Right lobe of liver (tissue), 6 donors: ENCODE measurements around the gene ENTPD1. TPM values are rescaled to one million over a fixed set of nuclear protein-coding genes. Genes with fewer than 3 reads are reported as not detected.
"Not testable (repeated sequence)": the region's sequence is repeated elsewhere in the genome, so short reads cannot be mapped to it uniquely, and the experiment has no call there.

ENCODE experiments used
- ATAC-seq, 4 donors: fragments of 200-7000 bp; cut with Tn5 transposase; one replicate each; pipeline ENCODE4 v1.9.1; 2020; ENCODE audit warnings: mild to moderate bottlenecking in 4 of 4, moderate library complexity in 4 of 4
- DNase-seq, 3 donors: peaks; one replicate each; pipeline ENCODE4 v3.0.0-alpha.2; 2020
- H3K27ac ChIP-seq, 3 donors: fragments of 200-600 bp; one replicate each; pipeline ENCODE4 v1.8.0; 2022
- H3K27me3 ChIP-seq, 2 donors: fragments of 200-600 bp; one replicate each; pipeline ENCODE4 v1.8.0; 2022
- H3K36me3 ChIP-seq, 4 donors: fragments of 200-600 bp; sonication (generic) in 1 of 4; one replicate each; pipeline versions ENCODE4 v1.5.1 to v1.8.0; 2017 to 2022; ENCODE audit warnings: control low read depth in 1 of 4
- H3K4me1 ChIP-seq, 4 donors: fragments of 200-600 bp; sonication (generic) in 1 of 4; one replicate each; pipeline versions ENCODE4 v1.5.1 to v1.8.0; 2017 to 2022; ENCODE audit warnings: control low read depth in 1 of 4
- H3K4me3 ChIP-seq, 3 donors: fragments of 200-600 bp; one replicate each; pipeline ENCODE4 v1.8.0; 2022
- H3K9me3 ChIP-seq, 4 donors: fragments of 200-600 bp; sonication (generic) in 1 of 4; one replicate each; pipeline versions ENCODE4 v1.5.1 to v1.8.0; 2017 to 2022; ENCODE audit warnings: control low read depth in 1 of 4
- POLR2A ChIP-seq: fragments of 450-650 bp; IDR thresholded peaks from one replicate; pipeline ENCODE4 v1.6.1; 2017; ENCODE audit warnings: antibody characterized with exemption, mild to moderate bottlenecking
- WGBS: methylation state at CpG from one replicate; pipeline ENCODE4 v1.1.6; 2018; ENCODE audit warnings: low coverage, low lambda C conversion rate; ENCODE audit not compliant: insufficient coverage; ENCODE audit errors: missing lambda C conversion rate; 5-methylcytosine and 5-hydroxymethylcytosine counted together
- intact Hi-C, 2 donors: fragments of 100-400 bp; cut with DNase I; formaldehyde crosslinking; loops; one replicate each; pipeline versions ENCODE4 v1.11.2 to v1.14.1; 2022
- total RNA-seq, 6 experiments: library from RNA; depleted of rRNA in 2 of 6; stranded (reverse); fragments of >200 nt in 2 of 6; fragmentation: NEBNext Ultra II Directional in 3 of 6; extraction: Animal tissue kit (Norgen Biotek cat#: 25700) in 3 of 6; gene quantifications; one replicate each; pipeline versions ENCODE4 v1.1.0 to v1.2.4, GENCODE V29; 2016 to 2023
- TF ChIP-seq, protein P1 (sequence below), 4 donors: fragments of 200-600 bp in 3 of 4; fragments of 450-650 bp in 1 of 4; IDR thresholded peaks; one replicate each; pipeline versions ENCODE4 v1.5.1 to v1.8.0; 2016 to 2022; ENCODE audit warnings: antibody characterized with exemption in 4 of 4, mild to moderate bottlenecking in 2 of 4
- donor health status: DM: no; HTN: yes; CAD: no.
- donor health status: DM: no; HTN: no; CAD: no.
- donor health status: DM: no; HTN: no; CAD: no.
- donor health status: DM: no; HTN: yes; CAD: no.
- donor health status: DM: no; HTN: yes; CAD: no.

Gene ENTPD1
- total RNA-seq, 6 experiments from 2014 or later: 1.8 to 4.7 (median 3.6) TPM

DNA sequence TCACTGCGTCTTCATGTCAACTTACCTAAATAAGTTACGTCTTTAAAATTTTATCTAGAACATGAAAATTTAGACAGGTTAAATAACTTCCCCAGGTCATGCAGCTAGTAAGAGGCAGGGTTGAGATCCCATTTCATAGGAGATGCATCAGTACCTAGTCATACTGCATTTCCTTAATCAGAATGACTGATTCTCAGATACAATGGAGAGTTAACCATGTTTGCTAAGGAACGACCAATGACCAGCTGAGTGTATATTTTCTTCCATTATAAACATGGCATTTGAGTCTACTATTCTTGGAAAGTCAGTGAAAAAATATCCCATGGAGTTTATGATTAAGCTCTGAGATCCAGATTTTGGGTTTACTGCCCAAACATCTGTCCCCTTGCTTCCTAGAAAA, 39.6 kb downstream of the ENTPD1 start:
- WGBS: 88% methylated on average over 3 of the region's 3 CpGs
- Histone ChIP-seq H3K4me1 (no peaks in the 10 kb centered on the region), H3K9me3 (no peaks in the 10 kb centered on the region), H3K36me3 (no peaks in the 10 kb centered on the region), H3K27ac (no peak overlapping the region), H3K27me3 (no peaks in the 10 kb centered on the region), H3K4me3 (no peak overlapping the region)
- DNase-seq: no peak
- ATAC-seq: no peak
- no peak for TF ChIP-seq POLR2A
- TF ChIP-seq, protein P1, sequence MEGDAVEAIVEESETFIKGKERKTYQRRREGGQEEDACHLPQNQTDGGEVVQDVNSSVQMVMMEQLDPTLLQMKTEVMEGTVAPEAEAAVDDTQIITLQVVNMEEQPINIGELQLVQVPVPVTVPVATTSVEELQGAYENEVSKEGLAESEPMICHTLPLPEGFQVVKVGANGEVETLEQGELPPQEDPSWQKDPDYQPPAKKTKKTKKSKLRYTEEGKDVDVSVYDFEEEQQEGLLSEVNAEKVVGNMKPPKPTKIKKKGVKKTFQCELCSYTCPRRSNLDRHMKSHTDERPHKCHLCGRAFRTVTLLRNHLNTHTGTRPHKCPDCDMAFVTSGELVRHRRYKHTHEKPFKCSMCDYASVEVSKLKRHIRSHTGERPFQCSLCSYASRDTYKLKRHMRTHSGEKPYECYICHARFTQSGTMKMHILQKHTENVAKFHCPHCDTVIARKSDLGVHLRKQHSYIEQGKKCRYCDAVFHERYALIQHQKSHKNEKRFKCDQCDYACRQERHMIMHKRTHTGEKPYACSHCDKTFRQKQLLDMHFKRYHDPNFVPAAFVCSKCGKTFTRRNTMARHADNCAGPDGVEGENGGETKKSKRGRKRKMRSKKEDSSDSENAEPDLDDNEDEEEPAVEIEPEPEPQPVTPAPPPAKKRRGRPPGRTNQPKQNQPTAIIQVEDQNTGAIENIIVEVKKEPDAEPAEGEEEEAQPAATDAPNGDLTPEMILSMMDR (IDR thresholded peaks at IDR 0.05): no peak
- intact Hi-C loops: no loop called here

DNA sequence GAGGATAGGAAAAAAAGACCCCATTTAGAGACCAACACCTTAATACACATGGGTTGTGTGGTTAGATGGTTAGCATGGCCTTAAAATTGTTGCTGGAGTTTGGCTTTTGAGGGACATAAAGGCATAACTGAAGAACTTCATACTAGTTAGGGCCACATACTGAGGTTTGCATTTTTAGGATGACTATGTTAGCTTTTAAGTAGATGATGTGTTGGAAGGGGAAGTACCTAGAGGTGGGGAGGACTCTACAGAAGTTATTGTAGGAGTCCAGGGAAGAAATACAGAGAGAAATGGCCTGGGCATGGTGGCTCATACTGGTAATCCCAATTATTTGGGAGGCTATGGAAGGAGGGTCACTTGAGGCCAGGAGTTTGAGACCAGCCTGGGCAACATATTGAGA, 40.5 kb downstream of the ENTPD1 start:
- ATAC-seq (no peak), DNase-seq (no peak)
- intact Hi-C loops: no loop called here

DNA sequence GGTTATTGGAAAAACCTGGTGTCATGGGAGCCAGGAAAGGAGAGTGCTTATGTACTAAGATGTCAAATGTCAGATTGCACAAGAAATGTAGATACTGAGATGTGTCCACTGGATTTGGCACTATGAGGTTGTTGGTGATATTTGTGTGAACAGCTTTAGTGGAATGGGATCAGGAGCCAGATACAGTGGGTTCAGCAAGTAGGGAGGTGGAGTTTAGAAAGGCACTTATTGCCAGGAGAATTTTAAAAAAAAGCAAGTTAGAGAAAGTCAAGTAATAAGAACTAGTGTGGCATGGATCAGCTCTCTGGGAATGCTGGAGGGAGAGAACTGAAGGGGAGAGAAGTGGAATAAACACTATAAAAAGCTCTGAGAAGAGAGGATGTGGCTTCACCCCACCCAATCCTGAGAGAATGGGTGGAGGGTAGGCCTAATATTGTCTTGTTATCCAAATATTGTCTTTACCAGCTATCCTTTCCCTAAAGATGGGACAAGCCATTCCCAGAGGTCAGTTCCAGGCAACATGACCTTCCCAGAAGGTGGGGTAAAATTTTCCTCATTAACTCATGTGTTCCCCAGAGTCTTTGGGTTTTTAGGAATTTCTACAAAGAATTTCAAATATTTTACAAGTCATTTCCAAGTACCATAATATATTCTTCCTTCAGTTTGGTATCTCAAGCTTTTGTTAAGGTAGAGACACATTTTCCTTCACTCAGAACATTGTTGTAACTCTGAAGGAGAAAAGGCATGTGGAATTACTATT, 42.3 kb downstream of the ENTPD1 start:
- no peak overlapping the region for H3K27ac ChIP-seq
- no peaks in the 10 kb centered on the region for H3K4me1 ChIP-seq
- DNase-seq: no peak
- no peaks in the 10 kb centered on the region for H3K36me3 ChIP-seq
- TF ChIP-seq POLR2A: no peak
- TF ChIP-seq, protein P1 (IDR thresholded peaks at IDR 0.05): no peak
- intact Hi-C loops: no loop called here
- no peaks in the 10 kb centered on the region for H3K27me3 ChIP-seq
- H3K9me3 ChIP-seq: no peaks in the 10 kb centered on the region
- ATAC-seq: no peak
- H3K4me3 ChIP-seq: no peak overlapping the region

More for the DNA sequence above, 40.5 kb downstream of the ENTPD1 start:
- no peak overlapping the region for H3K4me3 ChIP-seq
- H3K27me3 ChIP-seq: no peaks in the 10 kb centered on the region
- no peaks in the 10 kb centered on the region for H3K4me1 ChIP-seq
- H3K9me3 ChIP-seq: no peaks in the 10 kb centered on the region
- no peak overlapping the region for H3K27ac ChIP-seq
- H3K36me3 ChIP-seq: no peaks in the 10 kb centered on the region
- TF ChIP-seq, protein P1 (IDR thresholded peaks at IDR 0.05): no peak
- TF ChIP-seq POLR2A: no peak

DNA sequence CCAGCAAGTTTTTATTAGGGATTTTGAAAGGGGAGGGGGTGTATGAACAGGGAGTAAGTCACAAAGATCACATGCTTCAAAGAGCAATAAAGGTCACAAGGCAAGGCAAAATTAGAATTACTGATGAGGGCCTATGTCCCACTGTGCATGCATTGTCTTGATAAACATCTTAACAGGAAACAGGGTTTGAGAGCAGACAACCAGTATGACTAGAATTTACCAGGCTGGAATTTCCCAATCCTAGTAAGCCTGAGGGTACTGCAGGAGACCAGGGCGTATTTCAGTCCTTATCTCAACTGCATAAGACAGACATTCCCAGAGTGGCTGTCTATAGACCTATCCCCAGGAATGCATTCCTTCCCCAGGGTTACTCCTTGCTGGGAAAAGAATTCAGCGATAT, 44.3 kb downstream of the ENTPD1 start:
- H3K9me3 ChIP-seq, DNase-seq, ATAC-seq, H3K27ac ChIP-seq, H3K4me3 ChIP-seq, H3K27me3 ChIP-seq, H3K36me3 ChIP-seq, intact Hi-C loops, H3K4me1 ChIP-seq: not testable (repeated sequence)
- WGBS: no CpG with 5 or more reads among the region's 2 CpGs

DNA sequence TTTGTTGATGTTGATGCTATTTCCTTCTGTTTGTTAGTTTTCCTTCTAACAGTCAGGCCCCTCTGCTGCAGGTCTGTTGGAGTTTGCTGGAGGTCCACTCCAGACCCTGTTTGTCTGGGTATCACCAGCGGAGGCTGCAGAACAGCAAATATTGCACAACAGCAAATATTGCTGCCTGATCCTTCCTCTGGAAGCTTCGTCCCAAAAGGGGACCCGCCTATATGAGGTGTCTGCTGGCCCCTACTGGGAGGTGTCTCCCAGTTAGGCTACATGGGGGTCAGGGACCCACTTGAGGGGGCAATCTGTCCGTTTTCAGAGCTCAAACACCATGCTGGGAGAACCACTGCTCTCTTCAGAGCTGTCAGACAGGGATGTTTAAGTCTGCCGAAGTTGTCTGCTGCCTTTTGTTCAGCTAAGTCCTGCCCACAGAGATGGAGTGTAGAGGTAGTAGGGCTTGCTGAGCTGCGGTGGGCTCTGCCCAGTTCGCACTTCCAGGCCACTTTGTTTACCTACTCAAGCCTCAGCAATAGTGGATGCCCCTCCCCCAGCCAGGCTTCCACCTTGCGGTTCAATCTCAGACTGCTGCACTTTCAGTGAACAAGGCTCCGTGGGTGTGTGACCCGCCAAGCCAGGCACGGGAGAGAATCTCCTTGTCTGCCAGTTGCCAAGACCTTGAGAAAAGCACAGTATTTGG, 50.9 kb downstream of the ENTPD1 start:
- 37% methylated on average over 10 of the region's 11 CpGs for WGBS
- H3K4me1 ChIP-seq, H3K36me3 ChIP-seq, H3K9me3 ChIP-seq, ATAC-seq, intact Hi-C loops, H3K4me3 ChIP-seq, H3K27ac ChIP-seq, DNase-seq, H3K27me3 ChIP-seq: not testable (repeated sequence)

DNA sequence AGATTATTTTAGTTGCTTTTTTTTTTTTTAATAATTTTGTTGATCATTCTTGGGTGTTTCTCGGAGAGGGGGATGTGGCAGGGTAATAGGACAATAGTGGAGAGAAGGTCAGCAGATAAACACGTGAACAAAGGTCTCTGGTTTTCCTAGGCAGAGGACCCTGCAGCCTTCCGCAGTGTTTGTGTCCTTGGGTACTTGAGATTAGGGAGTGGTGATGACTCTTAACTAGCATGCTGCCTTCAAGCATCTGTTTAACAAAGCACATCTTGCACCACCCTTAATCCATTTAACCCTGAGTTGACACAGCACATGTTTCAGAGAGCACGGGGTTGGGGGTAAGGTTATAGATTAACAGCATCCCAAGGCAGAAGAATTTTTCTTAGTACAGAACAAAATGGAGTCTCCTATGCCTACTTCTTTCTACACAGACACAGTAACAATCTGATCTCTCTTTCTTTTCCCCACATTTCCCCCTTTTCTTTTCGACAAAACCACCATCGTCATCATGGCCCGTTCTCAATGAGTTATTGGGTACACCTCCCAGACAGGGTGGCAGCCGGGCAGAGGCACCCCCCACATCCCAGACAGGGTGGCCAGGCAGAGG, 52.8 kb downstream of the ENTPD1 start:
- H3K4me3 ChIP-seq, ATAC-seq, H3K4me1 ChIP-seq, intact Hi-C loops, DNase-seq, H3K36me3 ChIP-seq, H3K9me3 ChIP-seq, H3K27me3 ChIP-seq, H3K27ac ChIP-seq: not testable (repeated sequence)
- WGBS: 78% methylated on average over 7 of the region's 8 CpGs
